ENCODE results near the gene ZNF789. TPM values are rescaled to one million over a fixed set of nuclear protein-coding genes. Genes with fewer than 3 reads are reported as not detected.

Gene ZNF789
- total and polyA plus RNA-seq, 3 donors from 2014 or later, result 26.2 to 32.0 (median 30.9) TPM

DNA sequence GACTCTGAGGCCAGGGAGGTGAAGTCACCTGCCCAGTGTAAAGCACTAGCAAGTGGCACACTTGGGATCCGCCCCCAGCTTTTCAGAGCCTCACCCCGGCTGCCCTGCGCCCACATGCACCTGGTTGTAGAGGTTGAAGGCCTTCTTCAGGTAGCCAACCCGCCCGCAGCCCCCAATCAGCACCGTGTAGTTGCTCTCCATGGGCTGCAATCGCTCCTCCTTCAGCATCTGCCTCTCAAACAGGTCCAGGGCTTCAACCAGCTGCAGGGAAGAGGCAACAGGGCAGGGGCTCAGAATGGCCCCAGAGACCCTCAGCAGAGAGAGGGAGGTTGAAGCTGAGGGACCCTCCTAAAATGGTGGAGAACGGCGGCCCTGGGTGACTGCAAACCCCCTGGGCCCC is 39.5 kb upstream of the ZNF789 start:
- Histone ChIP-seq H3K4me3 (no peak overlapping the region), H3K4me1 (peaks cover 13% of the 10 kb centered on the region), H3K9me3 (no peaks in the 10 kb centered on the region), H3K27me3 (no peaks in the 10 kb centered on the region), H3K36me3 (ENCODE audit: low read depth, missing control alignments) (no peaks in the 10 kb centered on the region), H3K27ac (no peak overlapping the region)
- intact Hi-C loops (cut with DNase I; ENCODE audit: low total_unique reads), result no loop called here
- DNase-seq, result no peak
- 89 to 91% methylated on average over 6 to 9 of the region's 9 CpGs for WGBS, 2 donors
- no peak for TF ChIP-seq POLR2A (IDR thresholded peaks at IDR 0.05)
- no peak for TF ChIP-seq CTCF (IDR thresholded peaks at IDR 0.05)

GRCh38 chr7:99437946-99438572 is 34.6 kb upstream of the ZNF789 start:
- H3K27me3 ChIP-seq, result no peaks in the 10 kb centered on the region
- 12 to 15% methylated on average over 16 to 20 of the region's 20 CpGs for WGBS, 2 donors
- no peak for TF ChIP-seq CTCF (IDR thresholded peaks at IDR 0.05)
- intact Hi-C loops (cut with DNase I; ENCODE audit: low total_unique reads), result no loop called here
- H3K4me3 ChIP-seq, result peak overlapping the region; percentile 95 to 99
- no peak for DNase-seq
- H3K4me1 ChIP-seq, result peaks cover 38% of the 10 kb centered on the region
- H3K9me3 ChIP-seq, result no peaks in the 10 kb centered on the region
- peak overlapping the region; percentile 92 to 96 for H3K27ac ChIP-seq
- no peaks in the 10 kb centered on the region for H3K36me3 ChIP-seq (ENCODE audit: low read depth, missing control alignments)

GRCh38 chr7:99438573-99439480 is 33.9 kb upstream of the ZNF789 start, which contains the start of the genes CPSF4 and PTCD1:
TSS of gene CPSF4 (plus strand) at chr7:99438943. CDS start at chr7:99439083, 140 bp downstream.
TSS of gene PTCD1 (minus strand) at chr7:99438798. CDS start at chr7:99435242, 3,556 bp downstream.
- H3K36me3 ChIP-seq (ENCODE audit: low read depth, missing control alignments), result no peaks in the 10 kb centered on the region
- H3K27ac ChIP-seq, result peak within 1 kb of the TSS; percentile 92 to 96
- peaks cover 38% of the 10 kb centered on the region for H3K4me1 ChIP-seq
- no peaks in the 10 kb centered on the region for H3K9me3 ChIP-seq
- intact Hi-C loops (cut with DNase I; ENCODE audit: low total_unique reads), result no loop called here
- peak; percentile 23 for TF ChIP-seq POLR2A (IDR thresholded peaks at IDR 0.05)
- peak in 2 of 3 experiments; percentile 12 to 34 for TF ChIP-seq CTCF (IDR thresholded peaks at IDR 0.05)
- DNase-seq, result peak; percentile 97
- no peaks in the 10 kb centered on the region for H3K27me3 ChIP-seq
- WGBS, 2 donors, result 1% methylated on average over 19 to 79 of the region's 89 CpGs
- peak within 1 kb of the TSS; percentile 95 to 99 for H3K4me3 ChIP-seq

GRCh38 chr7:99440195-99440594 is 32.5 kb upstream of the ZNF789 start:
- peak overlapping the region; percentile 95 to 99 for H3K4me3 ChIP-seq
- intact Hi-C loops (cut with DNase I; ENCODE audit: low total_unique reads), result no loop called here
- no peaks in the 10 kb centered on the region for H3K27me3 ChIP-seq
- TF ChIP-seq CTCF (IDR thresholded peaks at IDR 0.05), result no peak
- peaks cover 38% of the 10 kb centered on the region for H3K4me1 ChIP-seq
- peak overlapping the region; percentile 92 to 96 for H3K27ac ChIP-seq
- 61 to 66% methylated on average over 9 of the region's 9 CpGs for WGBS, 2 donors
- no peaks in the 10 kb centered on the region for H3K9me3 ChIP-seq
- DNase-seq, result no peak
- no peaks in the 10 kb centered on the region for H3K36me3 ChIP-seq (ENCODE audit: low read depth, missing control alignments)

Measured in testis (tissue), 3 donors.